Gastroesophageal sphincter (tissue), 3 donors: Measurements from ENCODE around the gene IL36G.

ENCODE experiments used
- CTCF ChIP-seq, 4 experiments: fragments of 200-600 bp in 2 of 4; fragments of 450-650 bp in 2 of 4; sonication (generic) in 1 of 4; IDR thresholded peaks; one replicate each; pipeline ENCODE4 v1.5.1; 2017 to 2019; ENCODE audit warnings: antibody characterized with exemption in 4 of 4, mild to moderate bottlenecking in 2 of 4, moderate library complexity in 2 of 4
- EP300 ChIP-seq: sonication (generic); formaldehyde crosslinking; IDR thresholded peaks from one replicate; pipeline ENCODE4 v1.6.1; 2017; ENCODE audit warnings: antibody characterized with exemption, mild to moderate bottlenecking
- POLR2A ChIP-seq, 2 donors: fragments of 450-650 bp; IDR thresholded peaks; one replicate each; pipeline ENCODE4 v1.6.1; 2017; ENCODE audit warnings: antibody characterized with exemption in 2 of 2, mild to moderate bottlenecking in 2 of 2, moderate library complexity in 1 of 2

- TF ChIP-seq CTCF (IDR thresholded peaks at IDR 0.05) (no peak), POLR2A (IDR thresholded peaks at IDR 0.05) (no peak), EP300 (no peak)
These were observed 17.5 kb upstream of the IL36G start for GRCh38 chr2:112960230-112960825.
